IPS-15b (cell line): ENCODE results near the gene IQSEC1.

Experiments
- H3K27me3 ChIP-seq: one replicate; pipeline ENCODE4 v1.6.1; 2013; ENCODE audit warnings: low read length; ENCODE audit not compliant: control insufficient read depth, insufficient read depth
- H3K36me3 ChIP-seq: one replicate; pipeline ENCODE4 v1.6.1; 2013; ENCODE audit warnings: low read length; ENCODE audit not compliant: control insufficient read depth, insufficient read depth
- H3K4me1 ChIP-seq: one replicate; pipeline ENCODE4 v1.6.1; 2013; ENCODE audit warnings: mild to moderate bottlenecking, low read length; ENCODE audit not compliant: control insufficient read depth, insufficient read depth
- H3K4me3 ChIP-seq: one replicate; pipeline ENCODE4 v1.5.1; 2013; ENCODE audit warnings: low read depth, low read length
- H3K9ac ChIP-seq: one replicate; pipeline ENCODE4 v1.6.1; 2013; ENCODE audit warnings: low read depth, mild to moderate bottlenecking, low read length
- H3K9me3 ChIP-seq: one replicate; pipeline ENCODE4 v1.6.1; 2013; ENCODE audit warnings: mild to moderate bottlenecking, low read length; ENCODE audit not compliant: control insufficient read depth, insufficient read depth

The IQSEC1 gene

DNA sequence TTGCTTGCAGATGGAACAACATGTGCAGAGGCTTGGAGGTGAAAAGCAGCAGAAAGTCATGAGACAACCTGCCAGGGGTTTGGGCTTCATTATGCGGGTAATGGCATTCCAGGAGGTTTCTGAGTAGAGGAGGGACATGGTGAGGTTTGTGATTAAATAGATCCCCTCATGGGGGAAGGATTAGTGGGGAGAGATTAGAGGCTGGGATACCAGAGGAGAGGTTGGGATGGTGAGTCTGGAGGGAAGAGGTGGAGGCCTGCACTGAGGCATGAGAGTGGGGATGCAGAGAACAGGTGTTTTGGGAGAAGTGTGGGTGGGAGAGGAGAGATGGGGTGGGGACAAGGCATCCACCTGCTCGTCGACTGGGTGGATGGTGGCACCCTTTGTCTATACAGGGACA lies 6.8 kb upstream of the IQSEC1 start:
- Histone ChIP-seq H3K9ac (no peak overlapping the region), H3K4me3 (no peak overlapping the region), H3K36me3 (no peaks in the 10 kb centered on the region)

DNA sequence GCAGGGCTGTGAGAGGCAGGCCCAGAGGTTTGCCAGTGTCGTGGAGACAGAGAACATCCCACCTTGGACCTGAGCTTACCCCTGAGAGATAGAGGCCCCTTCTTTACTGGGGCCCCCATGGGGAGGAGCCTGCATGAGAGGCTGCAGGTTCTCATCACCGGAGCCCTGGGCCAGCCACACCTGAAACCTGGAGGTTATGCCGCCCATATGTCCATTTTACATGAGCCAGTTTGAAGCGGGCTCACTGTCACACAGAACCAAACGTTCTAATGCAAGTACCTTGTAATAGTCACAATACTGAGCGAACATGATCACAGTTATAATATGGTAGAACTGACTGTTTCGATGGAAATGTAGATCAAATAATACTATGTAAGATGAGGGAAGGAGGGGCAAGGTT lies 6.3 kb upstream of the IQSEC1 start:
- Histone ChIP-seq H3K36me3 (no peaks in the 10 kb centered on the region), H3K4me3 (no peak overlapping the region), H3K9ac (no peak overlapping the region), H3K4me1 (no peaks in the 10 kb centered on the region), H3K9me3 (no peaks in the 10 kb centered on the region), H3K27me3 (peaks cover 10% of the 10 kb centered on the region)

More for the DNA sequence above, 6.8 kb upstream of the IQSEC1 start:
- Histone ChIP-seq H3K4me1 (no peaks in the 10 kb centered on the region), H3K9me3 (no peaks in the 10 kb centered on the region), H3K27me3 (peaks cover 5% of the 10 kb centered on the region)

DNA sequence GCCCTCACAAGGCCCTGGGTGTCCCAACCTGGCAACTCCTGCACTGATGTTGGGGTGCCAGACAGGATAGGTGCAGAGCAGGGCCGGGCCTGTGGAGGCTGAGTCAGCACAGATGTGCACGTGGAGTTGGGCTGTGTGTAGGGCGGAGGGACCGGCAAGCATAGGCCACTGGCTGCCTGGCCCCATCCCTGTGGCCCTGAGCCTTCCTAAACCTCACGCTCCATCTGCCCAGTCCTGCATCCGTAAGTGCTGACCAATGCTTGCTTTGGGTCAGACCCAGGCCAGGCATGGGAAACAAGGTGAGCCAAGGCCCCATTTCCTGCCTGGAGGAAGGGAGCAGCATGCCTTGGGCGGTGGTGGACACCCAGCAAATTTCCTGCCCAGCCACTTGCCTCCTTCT lies 5.8 kb upstream of the IQSEC1 start:
- Histone ChIP-seq H3K27me3 (peaks cover 15% of the 10 kb centered on the region), H3K4me1 (no peaks in the 10 kb centered on the region), H3K36me3 (no peaks in the 10 kb centered on the region), H3K4me3 (no peak overlapping the region), H3K9ac (no peak overlapping the region), H3K9me3 (no peaks in the 10 kb centered on the region)

DNA sequence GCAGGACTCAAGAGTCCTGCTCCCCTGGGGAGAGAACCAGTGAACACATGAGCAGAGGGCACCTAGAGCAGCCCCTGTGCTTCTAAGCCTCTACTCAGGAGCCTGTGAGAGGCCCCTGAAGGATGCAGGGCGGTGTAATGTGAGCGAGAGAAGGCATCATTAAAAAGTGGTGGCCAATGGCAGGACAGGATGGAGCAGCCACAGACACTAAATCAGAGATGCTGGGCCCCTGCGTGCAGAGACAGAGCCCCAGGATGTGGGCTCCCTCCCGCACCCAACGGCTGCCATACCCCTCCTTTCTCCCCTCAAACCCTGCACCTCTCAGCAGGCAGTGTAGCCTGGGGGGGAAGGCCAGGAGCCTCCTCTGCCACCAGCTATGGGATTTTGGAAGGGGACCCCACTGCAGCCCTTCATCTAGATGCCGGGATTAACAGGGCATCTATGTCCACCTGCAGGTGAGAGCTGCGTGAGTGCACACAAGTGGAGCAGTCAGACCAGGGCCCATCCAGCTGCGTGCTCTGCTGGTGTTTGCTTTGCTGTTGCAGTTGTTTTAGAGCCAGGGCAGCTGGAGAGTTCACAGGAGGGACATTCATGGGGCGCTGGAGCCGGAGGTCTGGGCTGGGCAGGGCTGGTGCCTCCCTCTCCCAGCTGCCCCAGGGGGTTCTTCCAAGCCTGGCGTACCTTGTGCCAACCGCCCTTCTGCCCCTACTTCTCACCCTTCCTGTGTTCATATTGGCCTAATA lies 5.1 kb upstream of the IQSEC1 start:
- Histone ChIP-seq H3K36me3 (no peaks in the 10 kb centered on the region), H3K9ac (no peak overlapping the region), H3K4me1 (no peaks in the 10 kb centered on the region), H3K9me3 (no peaks in the 10 kb centered on the region), H3K27me3 (peaks cover 22% of the 10 kb centered on the region), H3K4me3 (no peak overlapping the region)

DNA sequence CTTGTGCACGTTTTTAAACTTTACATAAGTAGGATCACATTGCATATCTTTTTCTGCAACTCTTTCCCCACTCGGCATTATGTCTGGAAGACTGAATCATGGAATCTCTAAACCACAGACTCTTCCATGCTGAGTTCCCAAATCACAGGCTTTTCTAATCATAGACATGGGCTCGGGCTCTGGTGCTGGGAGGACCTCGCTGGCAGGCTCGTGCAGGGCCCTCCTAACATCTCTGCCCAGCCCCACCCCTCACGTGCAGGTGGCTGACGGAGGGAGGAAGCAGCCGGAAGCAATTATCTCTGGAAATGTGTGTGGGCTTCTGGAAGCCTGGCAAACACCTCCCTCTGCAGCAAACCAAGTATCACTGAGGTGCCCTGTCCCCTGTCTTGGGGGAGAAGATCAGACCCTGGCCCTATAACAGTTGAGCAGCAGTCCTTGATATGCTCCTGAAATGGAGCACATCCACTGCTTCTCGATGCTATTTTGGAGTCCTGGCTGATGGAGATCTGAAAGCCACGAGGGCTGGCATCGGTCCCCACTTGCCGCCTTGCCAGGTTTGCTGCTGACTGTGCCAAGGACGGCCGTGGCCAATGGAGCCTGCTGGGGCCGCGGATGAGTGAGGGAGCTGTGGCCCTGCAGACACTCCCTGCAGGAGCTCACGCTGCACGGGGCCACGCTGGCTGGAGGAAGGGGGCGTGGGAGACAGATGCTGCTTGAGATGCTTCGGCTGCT lies 4.4 kb upstream of the IQSEC1 start:
- no peak overlapping the region for H3K4me3 ChIP-seq
- peaks cover 23% of the 10 kb centered on the region for H3K27me3 ChIP-seq
- no peaks in the 10 kb centered on the region for H3K9me3 ChIP-seq
- H3K36me3 ChIP-seq: no peaks in the 10 kb centered on the region
- no peak overlapping the region for H3K9ac ChIP-seq
- peaks cover under 1% of the 10 kb centered on the region for H3K4me1 ChIP-seq

DNA sequence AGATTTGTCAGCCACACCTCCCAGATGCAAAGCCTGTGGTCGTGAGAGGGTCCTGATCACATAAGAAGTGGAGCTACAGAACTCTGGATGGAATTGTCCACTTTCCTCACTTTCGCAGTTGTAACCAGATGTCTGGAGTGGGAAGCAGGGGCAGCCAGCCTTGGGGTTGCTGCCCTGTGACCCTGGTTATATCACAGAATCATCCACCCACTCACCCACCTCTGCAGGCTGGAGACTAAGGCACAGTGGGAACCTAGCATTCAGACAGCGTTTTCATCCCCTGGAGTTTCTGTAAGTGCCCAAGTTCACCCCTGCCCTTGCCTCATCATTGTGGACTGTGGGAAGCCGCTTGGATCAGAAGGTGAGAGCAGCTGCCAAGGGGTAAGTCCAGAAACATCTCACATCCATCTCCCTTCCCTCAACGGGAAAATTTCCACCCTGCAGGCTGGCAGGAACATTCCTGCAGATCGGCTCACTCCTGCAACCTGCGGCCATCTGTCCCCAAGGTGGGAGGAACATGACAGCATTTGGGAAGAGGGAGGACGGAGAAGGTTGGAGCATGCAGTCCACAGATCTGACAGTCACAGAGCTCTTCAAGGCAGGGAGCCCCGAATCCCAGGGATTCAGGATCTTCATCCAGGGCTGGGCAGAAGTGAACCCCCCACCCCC lies 2.9 kb upstream of the IQSEC1 start:
- Histone ChIP-seq H3K36me3 (no peaks in the 10 kb centered on the region), H3K9ac (no peak overlapping the region), H3K4me3 (no peak overlapping the region), H3K4me1 (peaks cover 4% of the 10 kb centered on the region), H3K9me3 (no peaks in the 10 kb centered on the region), H3K27me3 (peaks cover 29% of the 10 kb centered on the region)

DNA sequence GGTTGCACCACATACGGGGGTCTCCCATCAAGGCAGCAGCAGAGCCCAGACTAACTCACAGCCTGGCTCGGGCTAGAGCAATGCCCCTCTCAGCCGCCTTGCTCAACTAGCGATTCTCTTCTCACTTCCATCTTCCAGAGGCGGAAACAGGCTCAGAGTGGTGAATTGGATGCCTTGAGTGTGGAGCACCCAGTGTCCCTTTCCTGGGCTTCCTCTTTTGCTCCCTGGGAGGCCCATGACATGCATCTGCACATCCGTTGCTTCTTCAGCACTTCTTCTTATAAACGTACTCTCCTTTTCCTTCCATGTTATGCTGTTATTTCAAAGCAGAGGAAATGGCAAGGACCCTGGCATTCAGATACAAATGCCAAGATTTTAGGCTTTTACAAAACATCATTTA lies 2.1 kb upstream of the IQSEC1 start:
- H3K9me3 ChIP-seq: no peaks in the 10 kb centered on the region
- no peaks in the 10 kb centered on the region for H3K36me3 ChIP-seq
- peaks cover 29% of the 10 kb centered on the region for H3K27me3 ChIP-seq
- peaks cover 4% of the 10 kb centered on the region for H3K4me1 ChIP-seq
- no peak overlapping the region for H3K4me3 ChIP-seq
- no peak overlapping the region for H3K9ac ChIP-seq

DNA sequence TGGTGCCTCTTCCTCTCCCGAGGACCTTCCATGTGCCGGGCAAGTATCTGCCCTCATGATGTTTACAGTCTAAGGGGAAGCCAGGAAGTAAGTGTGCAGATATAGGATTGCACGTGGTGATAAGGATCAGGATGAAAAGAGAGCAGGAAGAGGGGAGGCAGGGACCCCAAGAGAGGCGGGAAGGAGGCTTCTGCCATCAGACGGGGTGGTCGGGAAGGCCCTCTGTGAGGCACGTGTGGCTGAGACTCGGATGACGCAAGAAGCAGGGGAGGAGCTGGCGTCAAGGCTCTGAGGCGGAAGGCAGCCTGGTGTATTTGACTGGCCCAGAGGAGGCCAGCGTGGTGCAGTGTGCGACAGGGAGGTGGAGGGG lies 762 bp upstream of the IQSEC1 start:
- Histone ChIP-seq H3K9ac (no peak overlapping the region), H3K27me3 (peaks cover 29% of the 10 kb centered on the region), H3K4me3 (peak overlapping the region; percentile 12), H3K9me3 (no peaks in the 10 kb centered on the region), H3K36me3 (no peaks in the 10 kb centered on the region), H3K4me1 (peaks cover 4% of the 10 kb centered on the region)

DNA sequence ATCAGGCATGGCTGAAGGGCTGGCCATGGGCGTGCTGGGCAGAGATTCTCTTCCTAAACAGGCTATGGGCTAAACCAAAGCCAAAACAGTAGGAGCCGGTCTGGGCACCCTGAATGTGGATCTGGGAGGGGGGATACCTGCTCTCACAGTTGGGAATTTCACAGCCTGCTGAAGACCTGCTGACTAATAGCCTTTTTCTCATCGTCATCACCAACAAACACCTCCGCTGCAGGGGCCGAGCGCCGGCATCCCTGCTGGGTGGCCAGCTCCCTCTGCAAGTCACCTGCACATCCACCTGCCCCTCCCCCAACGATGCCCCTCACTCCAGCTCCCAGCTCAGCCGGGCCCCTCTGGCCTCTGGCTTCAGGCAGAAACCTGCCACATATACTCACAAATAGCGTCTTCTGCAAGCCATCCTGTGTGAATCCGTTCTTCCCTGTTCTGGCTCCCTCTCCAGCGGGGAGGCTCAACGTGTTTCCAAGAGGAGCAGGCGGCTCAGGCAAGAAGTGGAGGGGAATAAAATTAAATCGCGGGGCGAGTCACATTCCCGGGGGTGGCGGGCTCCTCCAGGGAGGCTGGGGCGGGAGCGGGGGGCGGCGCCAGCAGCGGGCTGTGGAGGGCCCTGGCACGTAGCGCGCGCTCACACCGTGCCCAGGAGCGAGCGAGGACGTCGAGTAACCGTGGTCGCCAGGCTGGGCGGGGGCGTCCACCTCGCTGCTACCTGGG lies 466 bp downstream of the IQSEC1 start:
- no peaks in the 10 kb centered on the region for H3K36me3 ChIP-seq
- no peaks in the 10 kb centered on the region for H3K9me3 ChIP-seq
- H3K9ac ChIP-seq: no peak overlapping the region
- H3K27me3 ChIP-seq: peaks cover 29% of the 10 kb centered on the region
- H3K4me3 ChIP-seq: peak overlapping the region; percentile 24
- H3K4me1 ChIP-seq: peaks cover 4% of the 10 kb centered on the region

DNA sequence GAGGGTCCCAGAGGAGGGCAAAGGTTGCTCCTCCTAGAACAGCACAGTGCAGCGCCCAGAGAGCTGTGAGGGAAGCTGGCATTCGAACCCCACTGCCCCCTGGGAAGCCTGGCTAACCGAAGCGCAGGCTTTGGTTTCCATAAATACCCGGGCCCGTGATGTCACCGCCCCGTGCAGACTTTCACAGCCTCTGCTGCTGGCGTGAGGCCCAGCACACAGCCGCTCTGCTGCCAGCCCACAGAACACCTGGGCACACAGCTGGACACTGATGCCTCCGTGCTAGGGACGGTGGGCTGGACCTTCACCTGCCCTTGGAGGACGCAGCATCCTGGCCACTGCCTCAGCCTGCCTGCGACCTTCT lies 1.0 kb downstream of the IQSEC1 start:
- H3K4me3 ChIP-seq: peak overlapping the region; percentile 24
- peaks cover 29% of the 10 kb centered on the region for H3K27me3 ChIP-seq

DNA sequence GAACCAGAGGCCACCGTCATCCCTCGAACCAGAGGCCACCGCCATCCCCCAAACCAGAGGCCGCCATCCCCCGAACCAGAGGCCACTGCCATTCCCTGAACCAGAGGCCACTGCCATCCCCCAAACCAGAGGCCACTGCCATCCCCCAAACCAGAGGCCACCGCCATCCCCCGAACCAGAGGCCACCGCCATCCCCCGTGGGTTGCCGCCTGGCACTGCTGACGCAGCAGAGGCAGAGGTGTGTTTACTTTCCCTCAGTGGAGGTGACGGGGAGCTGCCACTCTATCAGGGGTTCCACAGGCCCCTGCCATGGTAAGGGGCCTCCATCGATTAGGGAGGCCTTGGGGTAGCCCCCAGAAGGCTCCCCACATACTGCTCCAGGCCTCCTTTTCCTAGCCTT lies 1.5 kb downstream of the IQSEC1 start:
- Histone ChIP-seq H3K27me3 (peaks cover 29% of the 10 kb centered on the region), H3K9ac (no peak overlapping the region), H3K36me3 (no peaks in the 10 kb centered on the region), H3K4me3 (no peak overlapping the region), H3K9me3 (no peaks in the 10 kb centered on the region), H3K4me1 (peaks cover 4% of the 10 kb centered on the region)

More for the DNA sequence above, 1.0 kb downstream of the IQSEC1 start:
- Histone ChIP-seq H3K4me1 (peaks cover 4% of the 10 kb centered on the region), H3K9ac (no peak overlapping the region), H3K36me3 (no peaks in the 10 kb centered on the region), H3K9me3 (no peaks in the 10 kb centered on the region)
